WTC11 (cell line): ENCODE data around the gene SYNPO. TPM values are rescaled to one million over a fixed set of nuclear protein-coding genes. Genes with fewer than 3 reads are reported as not detected.

Experiments used
- ATAC-seq: fragments of 200-7000 bp; cut with Tn5 transposase; 2 replicates; pipeline ENCODE4 v1.10.0; 2021; ENCODE audit warnings: mild to moderate bottlenecking, moderate library complexity
- CTCF ChIA-PET: fragments of 300-600 bp; sonication (Branson Sonifier 250); formaldehyde crosslinking; loops from one replicate; lab custom pipeline; 2021; ENCODE audit warnings: antibody characterized with exemption; lab: Charles Lee
- POLR2A ChIA-PET: fragments of 350-600 bp; sonication (Branson Sonifier 250); formaldehyde crosslinking; loops from one replicate; lab custom pipeline; 2021; ENCODE audit warnings: antibody characterized with exemption; lab: Charles Lee
- DNase-seq: peaks from one replicate; pipeline ENCODE4 v3.0.0; 2021; ENCODE audit warnings: low spot score
- H3K27ac Mint-ChIP-seq: 2 replicates; pipeline ENCODE4 v1.8.0; 2021; ENCODE audit warnings: mixed read lengths
- H3K27me3 Mint-ChIP-seq: 2 replicates; pipeline ENCODE4 v1.8.0; 2021; ENCODE audit warnings: low read depth, mild to moderate bottlenecking, moderate library complexity, mixed read lengths
- H3K36me3 Mint-ChIP-seq: 2 replicates; pipeline ENCODE4 v1.8.0; 2021; ENCODE audit warnings: mixed read lengths
- H3K4me1 Mint-ChIP-seq: 2 replicates; pipeline ENCODE4 v1.8.0; 2022; ENCODE audit warnings: mixed read lengths
- H3K4me3 Mint-ChIP-seq: 2 replicates; pipeline ENCODE4 v1.8.0; 2021; ENCODE audit warnings: mild to moderate bottlenecking, moderate library complexity, mixed read lengths
- H3K9me3 Mint-ChIP-seq: 2 replicates; pipeline ENCODE4 v1.8.0; 2021; ENCODE audit warnings: mixed read lengths
- ARID4B ChIP-seq: sonication (generic); formaldehyde crosslinking; IDR thresholded peaks from 2 replicates; pipeline ENCODE4 v1.8.0; 2023; ENCODE audit warnings: missing genetic modification reagents, mild to moderate bottlenecking, borderline replicate concordance
- CREM ChIP-seq: sonication (generic); formaldehyde crosslinking; IDR thresholded peaks from 2 replicates; pipeline ENCODE4 v1.8.1; 2022; ENCODE audit warnings: mild to moderate bottlenecking, missing genetic modification reagents, moderate library complexity
- ETV6 ChIP-seq: sonication (generic); formaldehyde crosslinking; IDR thresholded peaks from 2 replicates; pipeline ENCODE4 v1.8.1; 2022; ENCODE audit warnings: mild to moderate bottlenecking, missing genetic modification reagents
- JAZF1 ChIP-seq: fragments of 250-450 bp; sonication (Bioruptor Pico); IDR thresholded peaks from 2 replicates; pipeline ENCODE4 v1.9.0; 2021; ENCODE audit warnings: moderate library complexity, mild to moderate bottlenecking, inconsistent platforms
- MLX ChIP-seq: sonication (generic); formaldehyde crosslinking; IDR thresholded peaks from 2 replicates; pipeline ENCODE4 v1.8.1; 2023; ENCODE audit warnings: mild to moderate bottlenecking, missing genetic modification reagents, moderate library complexity
- NFE2L1 ChIP-seq: sonication (generic); formaldehyde crosslinking; IDR thresholded peaks from 2 replicates; pipeline ENCODE4 v1.8.1; 2023; ENCODE audit warnings: missing genetic modification reagents
- NR1H2 ChIP-seq: sonication (generic); formaldehyde crosslinking; IDR thresholded peaks from 2 replicates; pipeline ENCODE4 v1.9.0; 2021; ENCODE audit warnings: mild to moderate bottlenecking, moderate library complexity, missing genetic modification reagents
- OVOL2 ChIP-seq: fragments of 250-450 bp; sonication (Bioruptor Pico); IDR thresholded peaks from 2 replicates; pipeline ENCODE4 v1.9.0; 2021; ENCODE audit warnings: mild to moderate bottlenecking, borderline replicate concordance
- STAT6 ChIP-seq: sonication (generic); formaldehyde crosslinking; conservative IDR thresholded peaks from 2 replicates; pipeline ENCODE4 v1.8.1; 2023; ENCODE audit warnings: mild to moderate bottlenecking, low read depth, missing genetic modification reagents, moderate library complexity
- TP53 ChIP-seq: sonication (generic); formaldehyde crosslinking; IDR thresholded peaks from 2 replicates; pipeline ENCODE4 v1.8.1; 2023; ENCODE audit warnings: mild to moderate bottlenecking, missing genetic modification reagents
- ZNF138 ChIP-seq: sonication (generic); formaldehyde crosslinking; conservative IDR thresholded peaks from 2 replicates; pipeline ENCODE4 v1.8.1; 2022; ENCODE audit warnings: mild to moderate bottlenecking, moderate library complexity, missing genetic modification reagents
- ZNF232 ChIP-seq: sonication (generic); formaldehyde crosslinking; IDR thresholded peaks from 2 replicates; pipeline ENCODE4 v1.8.0; 2022; ENCODE audit warnings: mild to moderate bottlenecking, missing genetic modification reagents
- ZNF416 ChIP-seq: fragments of 250-450 bp; sonication (Bioruptor Pico); IDR thresholded peaks from 2 replicates; pipeline ENCODE4 v1.9.0; 2021; ENCODE audit warnings: mild to moderate bottlenecking, inconsistent platforms
- ZSCAN18 ChIP-seq: fragments of 250-450 bp; sonication (Bioruptor Pico); IDR thresholded peaks from 2 replicates; pipeline ENCODE4 v2.1.2; 2022; ENCODE audit warnings: mild to moderate bottlenecking, moderate library complexity
- total RNA-seq: library from RNA; stranded (reverse); gene quantifications from 3 replicates; pipeline ENCODE4 v1.2.3, GENCODE V29; 2021
- TF ChIP-seq, protein P1 (sequence below): sonication (generic); formaldehyde crosslinking; IDR thresholded peaks from 2 replicates; pipeline ENCODE4 v1.8.1; 2023; ENCODE audit warnings: mild to moderate bottlenecking, missing genetic modification reagents, borderline replicate concordance

Gene SYNPO
- total RNA-seq, 1 experiment from 2014 or later: 2.1 TPM

- ChIA-PET CTCF (interaction anchor here (1.1 to 3.1 kb wide), 2 partner anchors 36 to 401 kb away, joined by 4 to 11 read pairs; no protein-coding TSS in a partner anchor), POLR2A (no interaction called here)
- H3K36me3 Mint-ChIP-seq: no peaks in the 10 kb centered on the region
- no peak for TF ChIP-seq MLX (CRISPR knock-in tag)
- no peak for TF ChIP-seq TP53 (CRISPR knock-in tag)
- no peak for TF ChIP-seq ZSCAN18
- no peak for TF ChIP-seq JAZF1 (CRISPR knock-in tag)
- no peak overlapping the region for H3K4me3 Mint-ChIP-seq
- no peaks in the 10 kb centered on the region; the same call in 1 of the 2 replicates for H3K27me3 Mint-ChIP-seq
- no peaks in the 10 kb centered on the region for H3K9me3 Mint-ChIP-seq
- peak; percentile 11; the same call in 1 of the 2 replicates for ATAC-seq
- peaks cover 18% of the 10 kb centered on the region for H3K4me1 Mint-ChIP-seq
- H3K27ac Mint-ChIP-seq: no peak overlapping the region
- no peak for DNase-seq
Observed at GRCh38 chr5:150650021-150651006, 9.9 kb downstream of the SYNPO start.

DNA sequence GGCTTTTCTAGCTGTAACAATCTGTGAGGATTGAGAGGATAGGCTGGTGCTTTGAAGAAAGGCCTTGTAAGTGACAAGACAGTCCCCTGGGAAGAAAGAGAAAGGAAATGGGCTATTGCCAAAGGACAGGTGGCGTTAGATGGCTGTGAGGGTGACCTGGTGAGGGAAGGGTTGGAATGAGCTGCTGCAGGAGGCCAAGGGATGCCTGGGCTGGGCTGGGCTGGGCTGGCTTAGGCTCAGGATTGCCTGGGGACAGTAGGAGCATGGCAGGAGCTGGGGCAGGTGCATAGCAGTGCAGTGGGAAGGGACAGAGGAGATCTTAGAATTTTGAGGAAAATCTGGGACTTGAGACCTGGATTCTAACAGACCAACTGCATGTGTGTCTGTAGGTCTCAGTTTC, 10.9 kb downstream of the SYNPO start:
- ChIA-PET CTCF (interaction anchor here (1.0 to 3.1 kb wide), 6 partner anchors 13 to 202 kb away, joined by 3 to 11 read pairs (median 4); partner anchors contain the start of gene RPS14), POLR2A (interaction anchor here (0.8 kb wide), 1 partner anchor 49 kb away, joined by 4 read pairs; the partner anchor contains the start of gene RBM22)
- Mint-ChIP-seq H3K4me1 (peaks cover 20% of the 10 kb centered on the region), H3K27me3 (no peaks in the 10 kb centered on the region; the same call in 1 of the 2 replicates), H3K9me3 (no peaks in the 10 kb centered on the region), H3K27ac (no peak overlapping the region), H3K36me3 (no peaks in the 10 kb centered on the region), H3K4me3 (no peak overlapping the region)
- DNase-seq: no peak
- no peak for ATAC-seq
- TF ChIP-seq ZNF138 (CRISPR knock-in tag) (no peak), ETV6 (CRISPR knock-in tag) (no peak), STAT6 (no peak), NFE2L1 (CRISPR knock-in tag) (no peak), ZNF232 (CRISPR knock-in tag) (no peak), NR1H2 (no peak), ZNF416 (CRISPR knock-in tag) (no peak), CREM (CRISPR knock-in tag) (no peak), ARID4B (CRISPR knock-in tag) (no peak), ZSCAN18 (no peak), OVOL2 (no peak)
- TF ChIP-seq, protein P1, sequence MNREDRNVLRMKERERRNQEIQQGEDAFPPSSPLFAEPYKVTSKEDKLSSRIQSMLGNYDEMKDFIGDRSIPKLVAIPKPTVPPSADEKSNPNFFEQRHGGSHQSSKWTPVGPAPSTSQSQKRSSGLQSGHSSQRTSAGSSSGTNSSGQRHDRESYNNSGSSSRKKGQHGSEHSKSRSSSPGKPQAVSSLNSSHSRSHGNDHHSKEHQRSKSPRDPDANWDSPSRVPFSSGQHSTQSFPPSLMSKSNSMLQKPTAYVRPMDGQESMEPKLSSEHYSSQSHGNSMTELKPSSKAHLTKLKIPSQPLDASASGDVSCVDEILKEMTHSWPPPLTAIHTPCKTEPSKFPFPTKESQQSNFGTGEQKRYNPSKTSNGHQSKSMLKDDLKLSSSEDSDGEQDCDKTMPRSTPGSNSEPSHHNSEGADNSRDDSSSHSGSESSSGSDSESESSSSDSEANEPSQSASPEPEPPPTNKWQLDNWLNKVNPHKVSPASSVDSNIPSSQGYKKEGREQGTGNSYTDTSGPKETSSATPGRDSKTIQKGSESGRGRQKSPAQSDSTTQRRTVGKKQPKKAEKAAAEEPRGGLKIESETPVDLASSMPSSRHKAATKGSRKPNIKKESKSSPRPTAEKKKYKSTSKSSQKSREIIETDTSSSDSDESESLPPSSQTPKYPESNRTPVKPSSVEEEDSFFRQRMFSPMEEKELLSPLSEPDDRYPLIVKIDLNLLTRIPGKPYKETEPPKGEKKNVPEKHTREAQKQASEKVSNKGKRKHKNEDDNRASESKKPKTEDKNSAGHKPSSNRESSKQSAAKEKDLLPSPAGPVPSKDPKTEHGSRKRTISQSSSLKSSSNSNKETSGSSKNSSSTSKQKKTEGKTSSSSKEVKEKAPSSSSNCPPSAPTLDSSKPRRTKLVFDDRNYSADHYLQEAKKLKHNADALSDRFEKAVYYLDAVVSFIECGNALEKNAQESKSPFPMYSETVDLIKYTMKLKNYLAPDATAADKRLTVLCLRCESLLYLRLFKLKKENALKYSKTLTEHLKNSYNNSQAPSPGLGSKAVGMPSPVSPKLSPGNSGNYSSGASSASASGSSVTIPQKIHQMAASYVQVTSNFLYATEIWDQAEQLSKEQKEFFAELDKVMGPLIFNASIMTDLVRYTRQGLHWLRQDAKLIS (CRISPR knock-in tag): no peak
